ENCODE data around the gene ACBD5.

The ACBD5 gene

DNA sequence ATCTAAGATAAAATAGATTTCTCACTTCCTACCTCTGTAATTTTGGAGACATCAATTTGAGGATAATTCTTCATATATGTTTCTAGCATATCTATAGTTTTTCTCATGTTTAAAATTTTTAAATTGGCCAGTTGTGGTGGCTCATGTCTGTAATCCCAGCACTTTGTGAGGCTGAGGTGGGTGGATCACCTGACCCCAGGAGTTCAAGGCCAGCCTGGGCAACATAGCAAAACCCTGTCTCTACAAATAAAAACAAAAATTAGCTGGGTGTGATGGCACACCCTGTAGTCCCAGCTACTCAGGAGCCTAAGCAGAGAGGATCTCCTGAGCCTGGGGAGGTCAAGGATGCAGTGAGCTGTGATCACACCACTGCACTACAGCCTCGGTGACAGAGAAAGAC, 4.9 kb downstream of the ACBD5 start:
- no peak overlapping the region for H3K4me2 ChIP-seq (ENCODE audit: low read length)
- H3K79me2 ChIP-seq, result peaks cover 5% of the 10 kb centered on the region
- H2AFZ ChIP-seq, result no peak overlapping the region
- H3K27ac ChIP-seq, result no peak overlapping the region
- no peaks in the 10 kb centered on the region for H3K4me1 ChIP-seq
- H3K9me3 ChIP-seq (ENCODE audit: control insufficient read depth, low read length), result no peaks in the 10 kb centered on the region
- no peak overlapping the region for H3K4me3 ChIP-seq (ENCODE audit: low read depth, low read length)
- TF ChIP-seq, protein P1, sequence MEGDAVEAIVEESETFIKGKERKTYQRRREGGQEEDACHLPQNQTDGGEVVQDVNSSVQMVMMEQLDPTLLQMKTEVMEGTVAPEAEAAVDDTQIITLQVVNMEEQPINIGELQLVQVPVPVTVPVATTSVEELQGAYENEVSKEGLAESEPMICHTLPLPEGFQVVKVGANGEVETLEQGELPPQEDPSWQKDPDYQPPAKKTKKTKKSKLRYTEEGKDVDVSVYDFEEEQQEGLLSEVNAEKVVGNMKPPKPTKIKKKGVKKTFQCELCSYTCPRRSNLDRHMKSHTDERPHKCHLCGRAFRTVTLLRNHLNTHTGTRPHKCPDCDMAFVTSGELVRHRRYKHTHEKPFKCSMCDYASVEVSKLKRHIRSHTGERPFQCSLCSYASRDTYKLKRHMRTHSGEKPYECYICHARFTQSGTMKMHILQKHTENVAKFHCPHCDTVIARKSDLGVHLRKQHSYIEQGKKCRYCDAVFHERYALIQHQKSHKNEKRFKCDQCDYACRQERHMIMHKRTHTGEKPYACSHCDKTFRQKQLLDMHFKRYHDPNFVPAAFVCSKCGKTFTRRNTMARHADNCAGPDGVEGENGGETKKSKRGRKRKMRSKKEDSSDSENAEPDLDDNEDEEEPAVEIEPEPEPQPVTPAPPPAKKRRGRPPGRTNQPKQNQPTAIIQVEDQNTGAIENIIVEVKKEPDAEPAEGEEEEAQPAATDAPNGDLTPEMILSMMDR (IDR thresholded peaks at IDR 0.05), result no peak
- H3K27me3 ChIP-seq (ENCODE audit: control insufficient read depth, insufficient read depth, low read length), result no peaks in the 10 kb centered on the region
- H3K9ac ChIP-seq, result no peak overlapping the region
- no peaks in the 10 kb centered on the region for H3K36me3 ChIP-seq (ENCODE audit: control insufficient read depth, insufficient read depth, low read length)

DNA sequence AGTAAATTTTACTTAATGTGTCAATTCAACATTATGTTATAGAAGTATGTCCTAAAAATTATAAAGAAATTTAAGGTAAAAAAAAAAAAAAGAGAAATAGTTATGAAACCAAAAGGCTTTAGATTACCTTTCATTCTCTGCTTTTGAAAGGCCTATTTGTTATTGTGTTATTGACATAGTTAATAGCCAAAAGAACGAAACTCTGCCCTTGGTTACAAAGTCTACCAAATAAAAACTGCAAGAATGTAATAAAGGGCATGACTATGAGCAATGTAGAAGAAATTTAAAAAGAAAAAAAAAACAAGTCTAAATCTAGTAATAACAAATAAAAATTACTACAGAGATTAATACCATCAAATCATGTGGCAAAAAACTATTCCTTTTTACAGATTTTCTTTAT, 10.6 kb downstream of the ACBD5 start:
- Histone ChIP-seq H3K4me2 (ENCODE audit: low read length) (no peak overlapping the region), H3K4me3 (ENCODE audit: low read depth, low read length) (no peak overlapping the region), H3K27me3 (ENCODE audit: control insufficient read depth, insufficient read depth, low read length) (no peaks in the 10 kb centered on the region), H2AFZ (no peak overlapping the region), H3K4me1 (no peaks in the 10 kb centered on the region), H3K27ac (no peak overlapping the region), H3K9me3 (ENCODE audit: control insufficient read depth, low read length) (no peaks in the 10 kb centered on the region), H3K79me2 (no peaks in the 10 kb centered on the region), H3K9ac (no peak overlapping the region), H3K36me3 (ENCODE audit: control insufficient read depth, insufficient read depth, low read length) (no peaks in the 10 kb centered on the region)
- TF ChIP-seq, protein P1 (IDR thresholded peaks at IDR 0.05), result no peak

DNA sequence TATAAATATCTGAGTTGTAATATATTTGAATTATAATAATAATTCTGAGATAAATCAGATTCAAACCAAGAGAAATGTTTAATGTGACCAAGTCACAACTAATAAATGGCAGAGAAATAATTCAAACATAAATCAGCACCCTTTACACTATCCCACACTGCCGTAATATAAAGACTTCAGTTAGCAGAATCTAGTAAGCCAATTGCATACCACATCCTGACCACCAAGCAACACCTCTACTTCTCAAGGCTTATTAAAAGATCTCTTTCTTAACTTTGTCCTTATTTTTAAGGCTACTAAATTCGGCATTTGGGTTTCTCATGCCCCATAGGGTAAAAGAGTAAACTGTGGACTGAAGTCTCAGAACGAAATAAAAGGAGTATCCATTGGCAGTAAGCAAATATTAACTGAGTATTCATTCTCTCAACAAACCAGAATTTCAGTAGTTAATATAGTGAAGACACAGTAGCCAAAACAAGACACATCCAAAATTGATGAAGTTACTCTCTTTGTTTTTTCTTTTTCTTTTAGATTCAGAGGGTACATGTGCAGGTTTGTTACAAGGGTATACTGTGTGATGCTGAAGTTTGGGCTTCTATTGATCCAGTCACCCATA, 14.8 kb downstream of the ACBD5 start:
- H3K27ac ChIP-seq, result no peak overlapping the region

DNA sequence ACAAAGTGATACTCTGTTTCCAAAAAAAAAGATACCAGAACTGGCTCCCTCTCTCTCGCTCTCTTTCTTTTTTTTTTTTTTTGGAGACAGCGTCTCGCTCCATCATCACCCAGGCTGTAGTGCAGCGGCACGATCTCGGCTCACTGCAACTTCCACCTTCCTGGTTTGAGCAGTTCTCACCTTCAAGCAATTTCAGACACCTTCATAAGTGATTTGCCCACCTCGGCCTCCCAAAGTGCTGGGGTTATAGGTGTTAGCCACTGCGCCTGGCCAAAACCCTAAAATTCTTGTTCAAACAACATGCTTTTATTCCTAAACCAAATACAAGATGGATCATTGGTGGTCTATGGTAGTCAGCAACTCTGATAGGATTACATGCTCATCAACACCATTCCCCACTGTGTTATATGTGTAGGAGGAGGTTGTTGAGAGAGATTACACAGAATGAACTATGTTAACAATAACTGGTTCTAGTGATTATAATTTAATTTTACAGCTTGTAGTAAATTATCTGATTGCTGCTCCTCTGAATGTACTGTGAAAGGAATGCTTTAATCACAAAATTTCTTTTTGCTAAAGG, 15.5 kb downstream of the ACBD5 start:
- Histone ChIP-seq H3K27me3 (ENCODE audit: control insufficient read depth, insufficient read depth, low read length) (no peaks in the 10 kb centered on the region), H3K9ac (no peak overlapping the region), H3K9me3 (ENCODE audit: control insufficient read depth, low read length) (no peaks in the 10 kb centered on the region), H3K36me3 (ENCODE audit: control insufficient read depth, insufficient read depth, low read length) (no peaks in the 10 kb centered on the region), H3K4me1 (no peaks in the 10 kb centered on the region), H3K27ac (no peak overlapping the region), H2AFZ (no peak overlapping the region), H3K4me3 (ENCODE audit: low read depth, low read length) (no peak overlapping the region), H3K4me2 (ENCODE audit: low read length) (no peak overlapping the region), H3K79me2 (no peaks in the 10 kb centered on the region)
- TF ChIP-seq, protein P1 (IDR thresholded peaks at IDR 0.05), result no peak

More for the DNA sequence above, 14.8 kb downstream of the ACBD5 start:
- Histone ChIP-seq H3K36me3 (ENCODE audit: control insufficient read depth, insufficient read depth, low read length) (no peaks in the 10 kb centered on the region), H3K4me1 (no peaks in the 10 kb centered on the region), H3K4me3 (ENCODE audit: low read depth, low read length) (no peak overlapping the region), H3K79me2 (no peaks in the 10 kb centered on the region), H2AFZ (no peak overlapping the region), H3K9me3 (ENCODE audit: control insufficient read depth, low read length) (no peaks in the 10 kb centered on the region), H3K9ac (no peak overlapping the region), H3K4me2 (ENCODE audit: low read length) (no peak overlapping the region), H3K27me3 (ENCODE audit: control insufficient read depth, insufficient read depth, low read length) (no peaks in the 10 kb centered on the region)
- TF ChIP-seq, protein P1 (IDR thresholded peaks at IDR 0.05), result no peak

DNA sequence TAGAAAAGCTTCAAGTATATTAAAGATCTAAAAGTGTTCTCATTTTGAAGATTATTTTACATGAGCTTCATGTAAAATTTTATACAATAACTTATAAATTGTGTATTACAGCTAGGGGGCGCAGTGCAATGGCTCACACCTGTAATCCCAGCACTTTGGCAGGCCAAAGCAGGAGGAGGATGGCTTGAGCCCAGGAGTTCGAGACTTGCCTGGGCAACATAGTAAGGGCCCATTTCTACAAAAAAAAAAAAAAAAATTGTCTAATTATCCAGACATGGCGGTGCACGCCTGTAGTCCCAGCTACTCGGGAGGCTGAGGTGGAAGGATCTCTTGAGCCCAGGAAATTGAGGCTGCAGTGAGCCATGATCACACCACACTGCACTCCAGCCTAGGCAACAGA, 16.6 kb downstream of the ACBD5 start:
- no peaks in the 10 kb centered on the region for H3K9me3 ChIP-seq (ENCODE audit: control insufficient read depth, low read length)
- H3K4me1 ChIP-seq, result no peaks in the 10 kb centered on the region
- no peak overlapping the region for H3K4me2 ChIP-seq (ENCODE audit: low read length)
- no peaks in the 10 kb centered on the region for H3K36me3 ChIP-seq (ENCODE audit: control insufficient read depth, insufficient read depth, low read length)
- H3K27me3 ChIP-seq (ENCODE audit: control insufficient read depth, insufficient read depth, low read length), result no peaks in the 10 kb centered on the region
- H3K9ac ChIP-seq, result no peak overlapping the region
- H2AFZ ChIP-seq, result no peak overlapping the region
- no peak overlapping the region for H3K27ac ChIP-seq
- H3K79me2 ChIP-seq, result no peaks in the 10 kb centered on the region
- no peak overlapping the region for H3K4me3 ChIP-seq (ENCODE audit: low read depth, low read length)
- TF ChIP-seq, protein P1 (IDR thresholded peaks at IDR 0.05), result peak; percentile 70

Measured in parathyroid adenoma (tissue), 2 donors.